Measurements from ENCODE around the gene TMEM178B.

- TF ChIP-seq CTCF (IDR thresholded peaks at IDR 0.05) = no peak
- no peak for TF ChIP-seq MXI1 (IDR thresholded peaks at IDR 0.05; ENCODE audit: low read depth, low read length)
- no peak for TF ChIP-seq TCF12 (IDR thresholded peaks at IDR 0.05)
- TF ChIP-seq RAD21 (IDR thresholded peaks at IDR 0.05; ENCODE audit: low read length) = no peak
Measured at GRCh38 chr7:141028767-141029166, 45.1 kb upstream of the TMEM178B start.

Measured in SK-N-SH (cell line).